Measurements from ENCODE around the gene CCL17.
"Not testable (repeated sequence)": the region's sequence is repeated elsewhere in the genome, so short reads cannot be mapped to it uniquely, and the experiment has no call there.

The CCL17 gene

DNA sequence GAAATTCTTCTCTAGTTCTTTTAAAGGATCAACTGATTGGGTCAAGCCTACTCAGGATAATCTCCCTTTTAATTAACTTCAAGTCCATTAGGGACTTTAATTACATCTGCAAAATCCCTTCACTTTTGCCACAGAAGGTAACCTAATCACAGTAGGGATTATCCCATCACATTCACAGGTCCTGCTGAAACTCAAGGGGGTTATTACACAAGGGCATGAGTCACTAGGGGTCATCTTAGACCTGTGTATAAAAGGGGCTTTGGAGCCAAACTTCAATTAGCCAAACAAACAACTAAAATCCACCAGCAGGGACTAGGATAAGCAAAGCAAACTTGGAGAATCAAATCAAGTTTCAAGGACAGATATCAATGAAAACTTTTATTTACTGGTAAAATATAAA, 23.3 kb downstream of the CCL17 start:
- in situ Hi-C loops (cut with MboI; ENCODE audit: low sequenced_read_pairs) = no loop called here

DNA sequence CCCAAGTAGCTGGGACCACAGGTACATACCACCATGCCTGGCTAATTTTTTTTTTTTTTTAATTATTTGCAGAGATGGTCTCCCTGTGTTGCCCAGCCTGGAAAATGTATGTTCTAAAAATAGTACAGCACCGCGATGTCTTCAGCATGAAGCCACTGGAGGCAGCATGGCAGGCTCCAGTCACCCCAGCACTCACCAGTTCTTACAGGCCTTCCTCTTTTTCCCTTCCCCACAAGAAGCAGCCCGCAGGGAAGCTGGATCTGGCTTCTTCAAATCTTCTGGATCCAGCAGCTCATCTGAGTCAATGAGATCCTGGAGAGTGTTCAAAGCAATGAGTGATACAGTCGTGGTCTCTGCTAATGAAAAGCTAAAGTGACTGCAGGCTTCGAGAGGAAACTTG, 26.4 kb downstream of the CCL17 start:
- in situ Hi-C loops (cut with MboI; ENCODE audit: low sequenced_read_pairs) = no loop called here

DNA sequence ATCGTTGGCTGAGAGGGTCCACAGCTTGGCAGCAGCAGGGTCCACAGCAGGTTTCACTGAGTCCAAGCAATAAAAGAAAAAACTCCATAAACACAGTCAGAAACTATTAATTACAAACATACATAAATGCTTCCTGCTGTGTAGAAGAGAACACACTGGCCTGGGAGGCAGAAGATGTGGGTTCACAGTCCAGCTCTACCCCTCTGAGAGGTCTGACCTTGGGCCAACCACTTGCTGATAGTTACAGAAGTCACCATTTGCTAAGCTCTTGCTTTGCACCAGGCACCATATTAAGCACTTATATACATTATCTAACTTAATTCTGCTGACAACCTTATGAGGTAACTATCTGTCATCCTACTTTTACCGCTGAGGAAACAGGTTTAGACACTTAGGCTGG, 27.9 kb downstream of the CCL17 start:
- in situ Hi-C loops (cut with MboI; ENCODE audit: low sequenced_read_pairs) = no loop called here

DNA sequence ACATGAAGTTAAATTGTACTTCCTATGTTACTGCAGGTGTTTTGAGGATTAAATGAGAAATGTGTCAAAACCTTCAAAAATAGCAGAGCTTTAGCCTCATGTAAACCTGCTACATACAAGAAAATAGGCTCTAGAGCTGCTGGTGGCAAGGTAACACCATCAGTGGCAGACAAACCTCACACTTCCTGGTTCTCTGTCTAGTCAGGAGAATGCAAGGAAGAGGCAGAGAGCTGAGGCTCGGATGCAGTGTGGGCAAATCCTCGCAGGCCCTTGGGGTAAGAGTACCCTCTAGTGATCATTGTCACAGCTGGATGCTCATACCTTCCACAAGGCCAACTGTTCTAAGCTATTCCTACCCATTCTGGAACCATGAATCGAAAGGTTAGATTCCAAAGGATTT, 28.4 kb downstream of the CCL17 start:
- in situ Hi-C loops (cut with MboI; ENCODE audit: low sequenced_read_pairs) = no loop called here

DNA sequence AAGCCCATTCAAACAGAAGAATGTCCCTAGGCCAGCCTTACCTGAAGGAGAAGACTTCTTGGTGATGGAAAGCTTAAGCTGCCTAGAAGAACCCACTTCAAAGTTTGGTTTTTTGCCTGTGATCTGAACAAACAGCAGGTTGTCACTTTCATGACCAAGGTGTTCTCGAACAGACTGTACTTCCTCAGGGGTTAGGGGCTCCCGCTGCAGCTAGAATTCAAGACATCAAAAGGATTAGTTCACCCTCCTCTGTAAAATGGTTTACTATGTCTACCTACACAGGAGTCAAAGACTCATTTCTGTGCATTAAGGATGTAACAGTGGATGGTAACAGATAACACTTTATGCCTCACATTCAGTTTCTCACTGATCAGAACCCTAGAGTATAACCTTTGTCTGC, 29.4 kb downstream of the CCL17 start:
- in situ Hi-C loops (cut with MboI; ENCODE audit: low sequenced_read_pairs) = no loop called here

DNA sequence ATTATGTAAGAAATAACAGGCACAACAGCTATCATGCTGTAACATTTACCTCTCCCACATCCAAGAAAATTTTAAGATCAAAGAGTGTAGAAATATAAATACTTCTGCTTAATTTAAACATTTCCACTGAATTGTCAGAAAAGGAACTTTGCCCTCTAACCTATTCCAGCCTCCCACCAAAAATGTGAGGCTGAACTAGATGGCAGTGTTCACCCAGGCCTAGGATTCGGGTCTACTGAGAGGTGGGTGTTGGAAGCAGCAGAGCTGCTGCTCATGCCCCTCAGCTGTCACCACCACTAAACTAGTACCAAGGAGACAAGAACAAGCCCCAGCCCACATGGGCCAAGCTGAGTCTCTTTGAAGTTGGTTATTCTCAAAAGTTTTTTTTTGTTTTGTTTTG, 31.3 kb downstream of the CCL17 start:
- in situ Hi-C loops (cut with MboI; ENCODE audit: low sequenced_read_pairs) = no loop called here

DNA sequence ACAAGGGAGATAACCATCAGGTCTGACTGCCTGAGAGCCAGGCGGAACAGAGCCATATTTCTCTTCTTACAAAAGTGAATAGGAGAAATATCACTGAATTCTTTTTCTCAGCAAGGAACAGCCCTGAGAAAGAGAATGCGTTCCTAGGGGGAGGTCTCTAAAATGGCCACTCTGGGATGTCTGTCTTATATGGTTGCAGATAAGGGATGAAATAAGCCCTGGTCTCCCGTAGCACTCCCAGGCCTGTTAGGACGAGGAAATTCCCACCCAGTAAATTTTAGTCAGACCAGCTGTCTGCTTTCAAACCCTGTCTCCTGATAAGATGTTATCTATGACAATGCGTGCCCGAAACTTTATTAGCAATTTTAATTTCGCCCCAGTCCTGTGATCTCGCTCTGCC, 35.4 kb downstream of the CCL17 start:
- in situ Hi-C loops (cut with MboI; ENCODE audit: low sequenced_read_pairs) = not testable (repeated sequence)

DNA sequence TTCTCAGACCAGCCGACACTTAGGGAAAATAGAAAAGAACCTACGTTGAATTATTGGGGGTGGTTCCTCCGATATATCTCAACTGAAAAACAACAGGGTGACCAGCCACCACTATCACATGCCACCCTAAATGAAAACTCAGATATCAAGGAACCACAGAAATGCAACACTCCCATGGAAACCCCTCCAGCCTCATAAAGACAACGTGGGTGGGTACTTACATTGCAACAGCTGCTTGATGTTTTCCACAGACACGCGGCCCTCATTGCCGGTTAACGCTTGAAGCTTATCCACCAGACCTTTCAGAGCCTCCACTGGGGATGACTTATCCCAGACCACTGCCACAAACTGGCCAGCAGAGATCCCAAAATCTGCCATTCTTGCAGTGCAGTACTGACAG, 36.0 kb downstream of the CCL17 start:
- in situ Hi-C loops (cut with MboI; ENCODE audit: low sequenced_read_pairs) = not testable (repeated sequence)

DNA sequence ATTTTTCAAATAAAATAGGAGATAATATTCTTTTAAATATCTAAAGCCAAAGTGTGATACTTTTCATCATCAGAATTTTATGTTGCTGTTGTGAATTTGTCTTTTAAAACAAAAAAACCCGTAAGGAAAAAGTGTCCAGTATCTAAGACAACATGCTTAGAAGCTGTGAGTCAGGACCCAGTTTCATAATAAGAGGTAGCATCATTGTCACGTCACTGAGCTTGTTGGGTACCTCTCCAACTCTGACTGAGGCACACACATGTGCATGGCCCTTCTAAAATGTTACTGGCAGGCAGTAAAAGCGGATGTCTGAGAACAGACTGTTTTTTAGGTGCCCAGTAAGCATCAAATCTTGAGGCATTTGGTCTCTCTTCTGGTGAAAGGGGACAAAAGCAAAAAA, 40.1 kb downstream of the CCL17 start:
- in situ Hi-C loops (cut with MboI; ENCODE audit: low sequenced_read_pairs) = no loop called here

DNA sequence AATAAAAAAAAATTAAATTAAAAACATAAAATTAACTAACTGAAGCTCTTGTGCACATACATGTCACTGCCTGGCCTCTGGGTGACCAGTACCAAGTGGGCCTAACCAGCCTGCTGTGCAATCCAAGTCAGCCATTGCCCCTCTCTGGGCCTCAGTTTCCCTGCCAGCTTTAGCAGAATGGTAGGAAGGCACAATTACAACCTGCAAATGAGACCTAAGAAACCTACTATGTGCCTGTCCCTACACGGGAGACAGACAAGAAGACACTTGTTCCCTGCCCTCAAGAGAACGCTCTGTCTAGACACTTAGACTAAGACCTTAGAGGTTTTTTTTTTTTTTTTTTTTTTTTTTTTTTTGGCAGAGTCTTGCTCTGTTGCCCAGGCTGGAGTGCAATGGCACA, 40.9 kb downstream of the CCL17 start:
- in situ Hi-C loops (cut with MboI; ENCODE audit: low sequenced_read_pairs) = no loop called here

DNA sequence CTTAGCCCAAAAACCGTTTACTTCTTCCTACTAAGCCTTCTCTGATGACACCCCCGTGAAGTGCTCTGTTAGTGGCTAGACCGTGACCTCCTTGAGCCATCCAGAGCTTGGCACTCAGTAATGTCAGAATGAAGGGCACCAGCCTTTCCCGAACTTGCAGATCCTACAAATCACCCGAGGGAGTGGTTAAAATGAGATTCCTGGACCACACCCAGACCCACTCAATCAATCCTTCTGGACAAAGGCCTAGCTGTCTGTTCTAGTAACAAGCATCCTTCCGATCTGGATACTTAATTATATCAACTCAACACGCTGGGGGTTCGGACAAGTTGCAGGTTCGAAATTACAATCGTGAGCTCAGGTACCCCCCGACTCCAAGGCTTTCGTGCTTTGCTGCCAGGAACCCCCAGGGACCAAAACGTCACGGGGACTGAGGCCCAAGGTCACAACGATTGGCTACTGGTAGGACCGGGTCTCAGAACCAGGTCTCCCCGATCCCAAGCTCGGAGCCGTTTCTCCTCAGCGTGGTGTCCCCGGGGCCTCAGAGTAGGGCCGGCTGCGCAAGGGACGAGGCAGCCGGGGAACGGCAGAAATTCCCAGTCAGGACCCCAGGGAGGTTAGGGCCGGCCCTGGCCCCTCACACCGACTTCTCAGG, 42.1 kb downstream of the CCL17 start:
- in situ Hi-C loops (cut with MboI; ENCODE audit: low sequenced_read_pairs) = no loop called here

DNA sequence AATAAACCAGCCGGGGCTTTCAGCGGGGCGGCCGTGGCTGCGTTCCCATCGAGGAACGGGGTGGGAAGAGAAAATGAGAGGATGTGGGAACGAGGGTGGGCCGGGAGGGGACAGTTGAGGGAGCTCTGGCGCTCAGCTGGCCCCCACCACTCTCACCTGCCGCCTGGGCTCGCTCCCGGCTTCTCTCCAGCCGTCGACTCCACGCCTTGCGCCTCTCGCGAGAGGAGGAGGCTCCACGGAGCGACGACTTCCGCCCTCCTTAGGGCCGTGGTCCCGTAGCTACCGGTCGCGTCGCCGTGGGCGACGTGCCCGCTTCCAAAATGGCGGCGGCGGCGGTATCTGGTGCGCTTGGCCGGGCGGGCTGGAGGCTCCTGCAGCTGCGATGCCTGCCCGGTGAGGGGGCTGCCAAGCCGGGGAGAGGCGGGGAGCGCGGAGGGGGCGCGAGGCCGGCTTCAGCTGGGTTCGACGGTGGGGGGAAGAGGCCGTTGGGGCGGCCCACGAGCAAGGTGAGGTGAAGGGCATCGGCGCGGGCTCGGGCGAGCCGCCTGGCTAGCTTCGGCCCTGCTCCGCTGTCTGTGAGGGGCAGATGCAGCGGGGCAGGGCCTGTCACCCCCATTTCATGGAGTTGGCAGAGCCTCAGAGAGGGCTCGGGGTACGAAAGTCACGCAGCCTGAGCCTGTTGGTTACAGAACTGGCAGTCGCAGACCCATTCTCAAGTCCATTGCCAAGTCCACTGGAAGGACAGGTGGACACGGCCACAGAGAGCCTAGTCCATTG, 42.8 kb downstream of the CCL17 start, which contains the start of the genes CIAPIN1 and COQ9:
TSS of gene CIAPIN1 (minus strand) at position 200 of the 777 bp plus-strand sequence. CDS start 6,457 bp downstream, outside the sequence.
TSS of gene COQ9 (plus strand) at position 294 of the 777 bp plus-strand sequence. CDS start at position 321, 27 bp downstream.
- in situ Hi-C loops (cut with MboI; ENCODE audit: low sequenced_read_pairs) = no loop called here

DNA sequence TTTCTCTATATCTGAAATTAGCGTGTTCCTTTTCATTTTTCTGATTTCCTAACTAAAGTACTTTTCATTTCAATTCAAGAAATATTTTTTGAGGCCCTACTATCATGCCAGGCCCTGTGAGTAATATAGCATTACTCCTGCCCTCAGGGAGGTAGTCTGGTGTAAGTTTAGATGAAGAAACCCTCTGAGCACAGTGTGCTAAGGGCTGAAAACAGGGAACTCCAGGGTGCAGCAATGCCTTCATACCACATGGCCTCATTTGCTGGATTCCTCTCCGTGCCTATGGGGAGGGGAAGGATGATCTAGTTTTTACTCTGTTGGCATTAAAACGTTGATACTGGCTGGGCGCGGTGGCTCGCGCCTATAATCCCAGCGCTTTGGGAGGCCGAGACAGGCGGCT, 47.5 kb downstream of the CCL17 start:
- in situ Hi-C loops (cut with MboI; ENCODE audit: low sequenced_read_pairs) = no loop called here

DNA sequence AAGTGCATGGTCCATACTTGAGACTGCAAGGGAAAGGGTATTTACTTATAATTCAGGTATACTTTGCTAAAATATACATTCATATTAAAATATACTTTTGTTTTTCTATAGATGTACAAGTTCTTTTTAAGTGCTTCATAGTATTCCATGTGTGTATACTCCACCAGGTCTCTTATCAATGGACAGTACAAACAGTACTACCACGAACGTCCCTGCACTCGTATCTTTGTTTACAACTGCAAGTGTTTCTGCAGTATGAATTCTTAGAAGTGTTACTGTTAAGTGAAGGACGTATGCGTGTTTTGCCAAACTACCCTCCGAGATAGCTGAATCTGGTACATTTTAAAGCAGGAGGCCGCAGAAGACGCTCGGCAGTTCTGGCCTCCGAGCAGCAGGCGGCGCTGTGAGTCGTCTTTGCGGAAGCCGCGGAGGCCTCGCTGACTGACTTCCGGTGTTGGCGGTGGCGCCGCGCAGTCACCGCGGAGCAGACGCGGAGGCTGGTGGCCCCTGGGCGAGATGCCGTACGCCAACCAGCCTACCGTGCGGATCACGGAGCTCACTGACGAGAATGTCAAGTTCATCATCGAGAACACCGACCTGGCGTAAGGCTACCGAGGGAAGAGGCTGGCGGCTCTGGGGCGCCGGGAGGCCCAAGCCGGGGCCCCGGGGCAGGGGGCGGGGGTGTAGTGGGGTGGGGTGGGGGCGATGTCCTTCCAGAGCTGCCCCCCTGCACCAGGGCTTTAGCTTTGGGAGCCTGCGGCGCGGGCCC, 57.8 kb downstream of the CCL17 start, which contains the start of gene POLR2C:
TSS of gene POLR2C (plus strand) at position 471 of the 769 bp plus-strand sequence. CDS start at position 517, 46 bp downstream.
- in situ Hi-C loops (cut with MboI; ENCODE audit: low sequenced_read_pairs) = no loop called here

DNA sequence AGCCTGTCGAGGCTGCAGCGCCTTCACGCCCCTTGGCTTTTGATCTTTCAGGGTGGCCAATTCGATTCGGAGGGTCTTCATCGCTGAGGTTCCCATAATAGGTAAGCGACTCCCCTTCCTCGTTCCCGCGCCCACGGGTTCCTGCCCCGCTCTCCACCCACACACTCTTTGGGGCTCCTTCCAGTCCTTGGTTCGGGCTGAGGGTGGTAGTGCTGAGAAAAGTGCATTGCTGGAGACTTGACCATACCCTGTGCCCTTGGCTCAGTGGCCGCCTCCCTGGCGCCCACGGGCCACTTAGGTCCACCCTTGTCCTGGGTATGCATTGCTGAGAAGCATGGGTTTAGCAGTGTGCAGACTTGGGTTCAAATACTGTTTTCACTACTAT, 58.4 kb downstream of the CCL17 start:
- in situ Hi-C loops (cut with MboI; ENCODE audit: low sequenced_read_pairs) = no loop called here

DNA sequence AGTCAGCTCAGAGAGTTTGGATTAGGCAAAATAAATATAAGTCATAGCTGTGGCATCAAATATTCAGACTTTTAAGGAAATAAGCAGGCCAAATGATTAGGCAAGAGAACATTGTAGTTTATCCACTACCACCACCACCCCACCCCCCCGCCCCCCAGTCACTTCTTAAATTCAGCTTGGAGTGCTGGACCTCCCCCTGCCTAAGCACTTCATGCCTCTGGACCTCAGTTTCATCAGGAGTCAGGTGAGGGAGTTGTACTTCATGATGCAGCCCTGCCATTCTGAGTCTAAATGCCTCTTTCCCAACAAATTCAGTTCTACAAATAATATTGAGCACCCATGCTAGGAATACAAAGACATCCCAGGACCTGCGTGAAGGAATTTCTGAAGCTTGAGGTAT, 60.0 kb downstream of the CCL17 start:
- in situ Hi-C loops (cut with MboI; ENCODE audit: low sequenced_read_pairs) = no loop called here

Data from HL-60/S4 treated with retinoic acid at 250 ng/mL for 4 days and 3 days (cell line).